Dedifferentiated amniotic fluid mesenchymal stem cell (primary cell): Measurements from ENCODE around the gene CDY2B.
"Not testable (repeated sequence)": the region's sequence is repeated elsewhere in the genome, so short reads cannot be mapped to it uniquely, and the experiment has no call there.

Experiments
- DNase-seq: peaks from one replicate; pipeline ENCODE4 v3.0.0-alpha.2; 2016; ENCODE audit errors: extremely low spot score

Gene CDY2B, protein sequence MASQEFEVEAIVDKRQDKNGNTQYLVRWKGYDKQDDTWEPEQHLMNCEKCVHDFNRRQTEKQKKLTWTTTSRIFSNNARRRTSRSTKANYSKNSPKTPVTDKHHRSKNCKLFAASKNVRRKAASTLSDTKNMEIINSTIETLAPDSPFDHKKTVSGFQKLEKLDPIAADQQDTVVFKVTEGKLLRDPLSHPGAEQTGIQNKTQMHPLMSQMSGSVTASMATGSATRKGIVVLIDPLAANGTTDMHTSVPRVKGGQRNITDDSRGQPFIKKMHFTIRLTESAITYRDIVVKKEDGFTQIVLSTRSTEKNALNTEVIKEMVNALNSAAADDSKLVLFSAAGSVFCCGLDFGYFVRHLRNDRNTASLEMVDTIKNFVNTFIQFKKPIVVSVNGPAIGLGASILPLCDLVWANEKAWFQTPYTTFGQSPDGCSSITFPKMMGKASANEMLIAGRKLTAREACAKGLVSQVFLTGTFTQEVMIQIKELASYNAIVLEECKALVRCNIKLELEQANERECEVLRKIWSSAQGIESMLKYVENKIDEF

GRCh38 chrY:17880120-17880519 is at the start of gene CDY2B:
Gene CDY2B, minus strand, starts transcription at chrY:17880220. Its CDS starts 328 bp downstream, at chrY:17879892.
- DNase-seq, result not testable (repeated sequence)

DNA sequence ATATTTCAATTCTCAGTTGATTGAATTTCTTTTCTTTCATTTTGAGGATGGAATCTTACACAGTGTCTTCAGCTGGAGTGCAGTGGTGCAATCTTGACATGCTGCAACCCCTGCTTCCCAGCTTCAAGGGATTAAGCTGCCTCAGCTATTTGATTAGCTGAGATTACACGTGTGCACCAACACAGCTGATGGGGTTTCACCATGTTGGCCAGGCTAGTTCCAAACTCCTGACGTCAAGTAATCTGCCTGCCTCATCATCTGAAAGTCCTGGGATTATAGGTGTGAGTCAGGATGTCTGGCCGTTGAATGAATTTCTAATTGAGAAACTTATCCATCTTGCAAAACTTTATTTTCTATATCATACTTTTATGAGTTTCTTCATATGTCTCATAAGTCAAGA is 28.0 kb upstream of the CDY2B start:
- not testable (repeated sequence) for DNase-seq

DNA sequence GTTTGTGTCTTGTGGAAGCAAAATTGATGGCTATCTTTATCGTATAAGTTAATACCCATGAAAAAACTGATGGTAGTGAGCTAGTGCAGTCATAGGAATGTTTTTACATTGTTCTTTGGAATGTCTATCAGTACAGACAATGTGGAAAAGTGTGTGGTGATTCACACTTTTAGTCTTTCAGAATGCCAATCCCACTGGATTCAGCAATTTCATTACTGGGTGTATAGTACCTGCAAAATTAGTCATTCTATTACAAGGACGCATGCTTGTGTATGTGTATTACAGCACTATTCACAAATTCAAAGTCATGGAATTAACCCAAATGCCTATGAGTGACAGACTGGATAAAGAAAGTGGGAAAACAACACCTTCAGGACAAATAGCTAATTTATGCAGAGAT is 27.3 kb upstream of the CDY2B start:
- not testable (repeated sequence) for DNase-seq

GRCh38 chrY:17881697-17882096 is 1.7 kb upstream of the CDY2B start:
- not testable (repeated sequence) for DNase-seq

- not testable (repeated sequence) for DNase-seq
Observed at GRCh38 chrY:17876767-17877166, 3.3 kb downstream of the CDY2B start.

DNA sequence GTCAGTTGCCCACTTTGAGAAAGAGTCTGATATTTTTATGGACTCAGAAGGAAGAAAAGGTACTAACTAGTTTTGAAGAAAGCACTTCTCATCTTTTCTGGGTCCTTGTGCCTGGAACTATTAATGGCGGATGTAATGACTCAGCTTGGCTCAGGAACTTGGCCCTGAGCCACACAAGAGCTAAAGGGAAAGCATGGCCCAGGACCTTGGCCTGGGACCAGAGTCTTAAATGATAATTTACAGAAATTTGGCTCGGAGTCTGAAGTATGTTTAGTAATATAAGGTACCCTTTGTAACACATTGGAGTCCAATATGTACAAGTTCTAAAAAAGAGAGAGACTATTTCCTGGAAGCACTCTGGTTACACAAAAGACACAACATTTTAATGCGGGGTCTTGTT is 4.6 kb downstream of the CDY2B start:
- DNase-seq, result not testable (repeated sequence)

- not testable (repeated sequence) for DNase-seq
Observed at GRCh38 chrY:17871194-17871903, 8.7 kb downstream of the CDY2B start.

GRCh38 chrY:17870737-17871136 is 9.3 kb downstream of the CDY2B start:
- not testable (repeated sequence) for DNase-seq

GRCh38 chrY:17867850-17868249 is 12.2 kb downstream of the CDY2B start:
- not testable (repeated sequence) for DNase-seq

DNA sequence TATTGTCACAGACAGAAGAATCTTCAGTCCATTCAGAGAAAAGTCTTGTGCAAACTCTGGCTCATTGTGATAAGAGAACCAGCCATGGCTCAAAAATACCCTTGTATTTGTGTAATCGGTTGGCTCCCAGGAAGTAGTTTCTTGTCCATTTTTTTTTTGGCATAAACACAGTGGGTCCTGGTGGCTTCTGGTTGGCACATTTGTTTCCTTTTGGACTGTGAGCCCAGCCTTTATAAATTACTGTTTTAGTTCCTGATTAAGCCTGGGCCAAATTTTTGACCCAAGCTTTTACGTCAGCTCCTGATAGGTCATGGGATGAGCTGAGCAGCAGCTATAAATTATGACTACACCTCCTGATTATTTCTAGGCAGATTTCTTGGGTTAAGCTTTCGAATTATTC is 19.4 kb downstream of the CDY2B start:
- DNase-seq, result not testable (repeated sequence)

DNA sequence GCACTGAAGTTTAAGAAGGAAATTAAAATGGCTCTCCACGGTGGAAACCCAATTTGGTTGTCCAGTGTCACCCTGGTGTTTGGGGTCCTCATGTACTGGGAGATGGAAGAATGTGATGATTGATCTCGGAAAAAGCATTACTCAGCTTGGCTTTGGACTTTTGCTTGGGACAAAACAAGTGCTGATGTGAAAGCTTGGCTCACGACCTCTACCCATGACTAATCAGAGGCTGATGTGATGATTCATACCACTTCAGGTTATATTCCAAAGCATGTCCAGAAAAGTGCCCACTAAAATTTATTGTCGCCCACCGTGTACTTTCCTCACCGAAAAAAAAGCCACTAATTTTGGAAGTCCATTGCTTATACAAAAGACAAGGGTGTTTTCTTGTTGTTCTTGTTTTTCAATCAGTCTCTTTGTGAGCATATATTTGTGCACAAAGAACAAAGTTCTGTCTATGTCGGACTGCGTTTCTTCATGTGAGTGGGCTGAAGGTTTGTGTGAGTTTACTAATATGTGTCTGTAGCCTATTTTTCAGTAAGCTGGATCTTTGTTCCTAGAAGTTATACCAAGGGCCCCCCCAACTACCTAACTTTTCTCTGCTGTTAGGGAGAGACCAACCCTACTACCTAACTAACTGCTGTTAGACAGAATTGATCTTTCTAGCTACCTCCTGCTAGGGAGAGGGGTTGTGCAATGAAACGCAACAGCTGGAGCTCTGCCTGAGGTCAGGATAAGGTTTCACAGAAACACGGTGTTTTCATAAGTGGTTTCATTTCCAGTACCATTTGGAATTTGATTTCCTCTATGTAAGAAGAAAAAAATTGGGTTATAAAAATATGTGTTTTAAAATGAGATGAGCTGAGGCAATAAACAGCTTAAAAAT is 22.8 kb downstream of the CDY2B start:
- not testable (repeated sequence) for DNase-seq

DNA sequence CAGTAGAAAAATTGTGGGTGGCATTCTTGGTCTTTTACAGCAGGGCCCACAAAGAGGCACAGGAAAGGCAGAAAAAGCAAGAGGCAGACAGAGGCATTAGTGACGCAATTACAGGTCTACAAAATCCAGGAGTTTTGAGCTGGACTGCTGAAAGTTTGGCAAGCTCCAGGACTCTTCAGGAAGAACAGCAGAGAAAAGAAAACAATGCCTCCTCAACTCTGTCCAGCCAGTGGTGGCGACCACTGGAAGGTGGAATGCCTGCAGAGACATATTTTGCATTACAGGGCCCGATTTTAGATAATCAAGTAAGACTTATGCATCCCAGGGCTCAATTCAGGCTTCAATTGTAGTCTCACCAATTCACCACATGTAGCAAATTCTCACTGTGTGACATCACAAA is 23.5 kb downstream of the CDY2B start:
- DNase-seq, result not testable (repeated sequence)

DNA sequence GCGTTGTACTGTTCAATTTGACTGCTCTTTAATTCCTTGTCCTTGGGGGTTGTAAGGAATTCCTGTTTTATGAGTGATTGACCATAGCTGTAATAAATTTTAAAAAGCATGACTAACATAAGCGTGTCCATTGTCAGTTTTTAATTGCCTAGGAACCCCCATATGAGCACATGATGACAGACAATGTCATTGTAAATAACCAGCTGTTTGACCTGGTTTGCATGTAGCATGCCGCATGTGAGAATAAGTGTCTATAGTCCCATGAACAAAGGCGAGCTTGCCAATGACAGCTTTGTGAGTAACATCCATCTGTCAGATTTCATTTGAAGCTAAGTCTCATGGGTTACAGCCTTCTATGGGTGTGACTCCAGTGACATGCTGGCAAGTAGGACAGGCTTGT is 30.9 kb downstream of the CDY2B start:
- DNase-seq, result not testable (repeated sequence)

DNA sequence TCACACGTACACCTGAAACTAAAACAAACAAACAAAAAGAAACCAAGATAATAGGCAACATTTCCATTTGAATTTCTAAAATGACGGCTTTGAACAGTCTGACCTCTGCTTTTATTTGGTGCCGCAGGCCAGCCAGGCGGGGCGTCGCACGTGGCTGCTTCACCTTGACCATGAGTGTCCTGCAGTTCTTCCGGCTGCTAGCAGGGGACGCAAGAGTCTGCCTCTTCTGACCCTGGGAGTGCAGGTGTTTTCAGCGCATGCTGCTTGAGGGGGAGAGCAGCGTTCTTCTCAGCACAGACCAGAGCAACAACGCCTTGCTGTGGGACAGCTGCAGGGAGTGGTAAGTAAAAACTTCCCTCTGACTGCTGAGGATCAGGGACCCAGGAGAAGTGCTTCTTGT is 47.9 kb downstream of the CDY2B start:
- DNase-seq, result not testable (repeated sequence)
